NCI-H1105 treated with DMSO at 0.1 percent for 48 hours (cell line): ENCODE results near the gene FRY.

ENCODE experiments used
- DNase-seq: peaks from one replicate; lab custom pipeline; 2025; lab: John Stamatoyannopoulos, UW

The FRY gene

DNA sequence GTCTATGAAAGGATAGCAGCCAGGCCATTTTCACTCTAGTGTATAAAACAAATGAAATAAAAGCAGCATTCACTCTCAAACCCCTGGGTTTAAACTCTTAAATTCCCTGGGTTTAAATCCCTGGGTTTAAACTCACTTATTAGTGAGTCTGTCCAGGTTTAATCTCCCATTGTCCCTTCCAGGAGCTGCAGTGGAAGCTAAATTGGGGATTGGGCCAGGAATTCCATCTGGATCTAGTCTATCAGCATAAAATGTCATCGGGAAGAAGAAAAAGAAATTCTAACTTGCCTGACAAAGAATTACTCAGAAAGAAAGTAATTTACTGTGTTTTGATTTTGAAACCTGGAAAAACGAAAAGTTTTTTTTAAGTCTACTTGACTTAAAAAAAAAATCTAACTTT lies 54.8 kb downstream of the FRY start:
- no peak for DNase-seq

DNA sequence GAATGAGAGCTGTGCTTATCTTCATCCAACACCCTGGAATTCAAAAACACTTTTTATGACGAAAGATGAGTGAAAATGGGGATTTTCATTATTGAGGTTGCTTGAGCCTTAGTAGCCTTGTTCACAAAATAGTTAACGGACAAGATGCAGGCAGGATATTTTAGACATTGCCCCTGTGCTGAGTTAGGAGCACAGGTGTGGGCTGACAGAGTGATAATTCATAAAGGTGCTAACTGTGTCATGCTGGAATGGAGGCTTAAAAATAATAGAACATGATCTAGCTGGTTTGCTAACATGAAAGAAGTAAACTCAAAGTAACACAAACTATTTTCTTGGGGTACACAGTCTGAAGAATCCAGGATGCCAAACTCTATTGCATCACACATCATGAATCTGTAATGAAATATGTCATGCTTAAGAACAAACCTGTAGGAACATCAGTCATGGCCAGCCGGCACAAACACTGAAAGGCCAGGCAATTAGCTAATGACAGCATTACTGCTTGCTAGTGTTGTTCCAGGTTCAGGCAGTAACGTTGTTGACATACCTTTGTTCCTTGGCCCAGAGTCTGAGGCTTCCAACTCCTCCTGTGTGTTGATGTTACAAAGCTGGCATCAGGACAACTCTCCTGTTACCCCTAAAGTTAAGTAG lies 55.3 kb downstream of the FRY start:
- no peak for DNase-seq

DNA sequence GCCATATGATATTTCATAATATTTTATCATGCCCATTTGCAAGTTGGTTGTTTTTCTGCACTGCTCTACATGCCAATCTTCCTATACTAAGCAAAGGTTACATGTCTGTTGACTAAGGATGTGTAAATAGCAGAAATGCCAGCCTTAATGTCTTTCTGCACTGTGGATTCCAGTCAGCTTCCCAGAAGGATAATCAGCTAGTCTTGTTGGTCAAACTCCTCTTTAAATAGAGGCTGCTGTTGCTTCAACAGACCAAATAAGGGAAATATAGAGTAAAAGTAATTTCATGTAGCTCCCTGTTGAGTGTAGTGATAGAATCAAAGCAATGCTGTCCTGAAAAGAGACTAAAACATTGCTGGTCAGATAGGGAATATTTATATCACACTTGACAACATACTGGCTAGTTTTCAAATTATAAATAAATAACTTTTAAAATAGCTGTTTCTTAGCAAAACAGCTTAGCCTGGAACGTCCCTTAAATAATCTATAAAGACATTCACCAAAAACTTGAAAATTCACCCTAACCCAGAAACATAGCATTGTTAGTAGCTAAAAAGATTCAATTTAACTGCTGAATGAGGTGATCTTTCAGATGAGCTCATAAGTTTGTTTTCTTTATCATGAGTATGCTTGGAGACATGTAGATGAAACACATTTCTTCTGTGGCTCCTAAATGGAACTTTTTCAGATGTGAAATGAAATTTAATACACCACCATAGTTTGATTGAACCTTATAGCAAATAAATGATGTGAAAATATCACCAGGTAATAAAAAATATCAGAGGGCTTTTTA lies 56.6 kb downstream of the FRY start:
- no peak for DNase-seq

DNA sequence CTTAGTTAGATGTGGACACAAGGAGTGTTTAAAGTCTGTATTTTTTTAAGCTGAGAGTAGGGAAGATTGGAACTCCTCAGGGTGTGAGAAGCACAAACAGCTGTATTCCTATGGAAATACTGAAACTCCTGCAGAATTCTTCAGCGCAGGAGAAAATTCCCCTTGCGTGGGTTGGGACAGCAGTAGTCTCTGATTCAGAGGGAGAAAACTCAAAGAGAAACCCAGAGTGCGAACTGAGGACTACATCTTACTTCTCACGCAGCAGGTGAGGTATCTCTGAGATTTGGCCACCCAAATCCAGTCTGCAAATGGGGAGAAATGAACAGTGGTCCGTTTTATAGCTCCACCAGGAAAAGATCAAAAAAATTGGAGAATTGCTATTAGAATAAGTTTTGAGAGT lies 60.9 kb downstream of the FRY start:
- no peak for DNase-seq

DNA sequence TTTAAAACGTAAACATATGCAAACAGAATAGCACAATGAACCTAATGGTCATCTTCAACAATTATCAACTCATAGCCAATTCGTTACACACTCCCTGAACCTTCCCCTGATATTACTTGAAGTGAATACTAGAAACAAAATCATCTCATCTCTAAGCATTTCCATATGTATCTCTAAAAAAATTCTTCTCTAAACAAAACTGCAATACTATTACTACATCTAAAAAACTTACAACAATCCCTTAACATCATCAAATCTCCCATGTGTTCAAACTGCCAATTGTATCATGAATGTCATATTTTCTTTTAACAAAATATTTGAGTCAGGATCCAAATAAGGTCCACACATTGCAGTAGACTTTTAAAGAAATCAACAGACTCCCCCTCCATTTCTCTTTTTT lies 61.4 kb downstream of the FRY start:
- DNase-seq, result no peak

DNA sequence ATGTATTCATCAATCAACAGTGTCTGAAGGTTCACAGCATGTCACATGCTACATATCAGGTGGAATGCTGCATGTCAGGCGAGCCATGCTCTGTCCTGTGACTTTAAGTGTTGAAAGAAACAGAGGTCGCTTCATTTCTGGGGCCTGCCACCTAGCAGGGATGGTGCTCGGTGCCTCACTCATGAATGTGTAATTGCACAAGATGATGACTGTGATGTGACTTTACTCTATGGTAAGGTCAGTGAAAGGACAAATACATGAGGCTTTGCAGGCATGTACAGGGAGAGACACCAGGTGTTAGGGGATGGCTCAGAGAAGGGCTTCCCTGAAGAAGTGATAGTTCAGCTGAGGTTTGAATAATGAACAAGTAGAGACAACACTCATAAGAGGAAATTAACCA lies 66.7 kb downstream of the FRY start:
- no peak for DNase-seq

DNA sequence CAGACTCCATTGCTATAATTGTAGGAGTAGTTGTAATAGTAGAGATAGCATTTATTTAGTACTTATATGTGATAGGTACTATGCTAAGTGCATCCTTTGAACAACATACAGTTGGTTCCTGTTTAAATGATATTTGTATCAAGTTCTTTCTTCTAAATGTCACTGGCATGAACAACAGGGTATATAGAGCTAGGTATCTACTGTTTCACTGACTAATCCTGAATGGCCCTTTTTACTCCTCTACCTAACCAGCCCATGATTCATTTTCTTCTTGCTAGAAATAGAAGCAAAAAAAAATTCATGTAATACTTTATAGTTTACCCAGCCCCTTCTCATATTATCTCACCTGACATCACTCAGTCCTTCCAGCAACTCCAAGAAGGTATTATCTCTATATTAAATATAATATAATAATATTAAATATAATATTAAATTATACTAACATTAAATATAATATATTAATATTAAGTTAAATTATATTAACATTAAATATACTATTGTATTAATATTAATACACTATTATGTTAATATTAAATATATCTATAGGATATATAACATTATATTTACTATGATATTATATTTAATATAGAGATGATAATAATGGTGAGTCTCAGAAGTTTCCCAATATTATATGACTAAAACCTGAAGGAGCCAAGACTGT lies 74.2 kb downstream of the FRY start:
- no peak for DNase-seq

DNA sequence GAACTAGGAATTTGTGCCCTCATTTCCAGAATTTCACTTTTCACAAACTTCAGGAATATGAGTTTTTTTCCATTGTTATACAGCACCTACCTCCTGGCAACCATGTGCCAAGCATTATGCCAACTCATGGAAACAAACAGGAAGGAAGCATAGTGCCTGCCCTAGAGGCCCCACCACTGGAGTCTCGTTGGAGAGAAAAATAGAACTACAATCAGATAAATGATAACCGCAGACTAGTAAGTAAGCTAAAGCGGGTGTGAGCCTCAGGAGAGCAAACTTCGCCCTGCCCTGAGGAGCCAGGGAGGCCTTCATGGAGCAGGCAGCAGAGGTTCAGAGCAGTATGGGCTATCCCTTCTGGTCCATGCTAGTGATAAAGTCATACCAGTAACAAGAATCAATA lies 75.9 kb downstream of the FRY start:
- DNase-seq, result no peak

DNA sequence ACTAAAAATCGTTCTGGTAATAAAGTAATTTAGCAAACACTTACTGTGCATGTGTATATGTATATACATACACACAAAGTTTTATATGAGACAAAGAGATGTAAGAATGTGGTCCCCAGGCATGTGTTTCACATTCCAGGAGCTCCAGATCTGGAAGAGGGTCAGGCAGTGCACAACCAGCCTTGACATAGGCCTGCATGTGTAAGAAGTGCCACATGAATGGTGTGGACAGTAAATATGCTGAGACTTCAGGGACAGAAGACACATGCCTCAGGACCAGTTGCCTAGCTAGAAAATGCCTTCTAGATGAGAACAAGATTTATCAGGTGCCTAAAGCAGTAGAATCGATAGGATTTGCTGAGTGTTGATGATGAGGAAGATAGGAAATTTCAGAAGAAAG lies 76.4 kb downstream of the FRY start:
- DNase-seq, result no peak

DNA sequence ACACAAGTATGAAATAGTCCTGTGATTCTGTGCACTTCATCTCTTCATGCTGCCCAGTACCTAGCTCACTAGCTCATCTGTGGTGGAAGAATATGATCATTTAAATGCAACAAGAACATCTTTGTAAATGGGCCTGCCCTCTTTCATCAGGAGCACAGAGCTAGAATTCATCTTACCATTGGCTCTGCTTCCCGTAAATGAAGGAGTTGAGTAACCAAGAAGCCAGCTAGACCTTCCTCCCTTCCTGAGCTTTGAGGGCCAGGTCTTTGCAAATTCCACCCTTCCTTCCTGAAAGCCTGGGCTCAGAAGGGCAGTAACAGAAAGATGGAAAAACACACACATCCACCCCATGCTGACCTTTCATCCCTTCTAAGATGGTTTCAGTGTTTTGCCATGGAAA lies 82.0 kb downstream of the FRY start:
- no peak for DNase-seq

DNA sequence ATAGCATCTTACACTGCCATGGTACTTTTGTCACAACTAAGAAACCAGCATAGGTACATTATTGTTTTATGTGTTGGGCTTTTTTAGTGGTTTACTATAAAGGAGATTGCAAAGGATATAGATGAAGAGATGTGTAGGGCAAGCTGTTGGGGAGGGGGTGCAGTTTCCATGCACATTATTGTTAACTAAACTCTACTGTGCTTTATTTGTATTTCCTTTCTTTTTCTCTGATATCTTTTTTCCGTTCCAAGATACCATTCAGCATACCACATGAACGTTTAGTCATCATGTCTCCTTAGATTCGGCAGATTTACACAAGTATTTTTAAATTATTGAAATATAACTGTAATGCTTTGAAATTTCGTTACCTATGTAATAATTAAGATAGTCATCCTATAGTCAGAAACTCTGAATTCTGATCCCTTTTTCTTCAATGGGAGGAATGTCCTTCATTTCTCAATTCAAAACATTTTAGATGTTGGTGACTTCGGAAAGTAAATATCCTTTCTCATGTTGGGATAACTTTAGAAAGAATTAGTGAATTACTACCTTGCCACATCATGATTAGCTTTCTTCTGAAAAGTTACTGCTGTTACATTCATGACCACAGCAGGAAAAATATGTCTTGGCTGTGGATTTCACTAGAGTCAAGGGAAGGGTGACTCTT lies 82.8 kb downstream of the FRY start:
- DNase-seq, result no peak

DNA sequence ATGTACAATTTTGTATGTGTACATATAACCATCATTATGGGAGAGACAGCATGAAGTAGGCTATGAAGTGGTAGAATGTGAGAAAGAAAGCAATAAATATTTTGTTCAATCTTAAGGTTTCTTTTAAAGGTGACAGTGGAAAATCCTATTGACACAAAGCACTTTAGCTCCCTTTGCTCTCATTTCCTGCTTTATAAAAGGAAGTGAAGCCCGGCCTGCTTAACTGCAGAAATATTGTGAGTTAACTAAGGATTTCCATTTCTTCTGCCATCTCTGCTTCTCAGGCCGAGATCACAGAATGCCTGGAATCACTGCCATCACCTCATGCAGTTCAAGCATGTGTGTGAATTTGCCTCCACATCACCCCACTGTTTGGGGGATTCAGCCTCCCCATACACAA lies 83.5 kb downstream of the FRY start:
- DNase-seq, result no peak

DNA sequence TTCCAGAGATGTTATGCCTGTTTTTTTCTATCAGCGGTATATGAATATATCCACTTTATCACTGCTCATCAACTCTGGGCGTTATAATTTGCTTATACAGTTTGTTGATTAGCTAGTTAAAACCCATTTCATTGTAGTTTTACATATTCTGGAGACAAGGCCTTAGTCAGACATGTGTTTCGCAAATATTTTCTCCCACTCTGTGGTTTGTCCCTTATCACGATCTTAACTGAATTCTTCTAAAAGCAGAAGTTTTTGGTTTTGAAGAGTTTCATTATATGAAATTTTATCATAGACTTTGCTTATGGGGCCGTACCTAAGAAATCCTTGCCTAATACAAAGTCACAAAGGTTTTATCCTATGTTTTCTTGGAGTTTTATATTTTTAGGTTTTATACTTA lies 84.6 kb downstream of the FRY start:
- no peak for DNase-seq

DNA sequence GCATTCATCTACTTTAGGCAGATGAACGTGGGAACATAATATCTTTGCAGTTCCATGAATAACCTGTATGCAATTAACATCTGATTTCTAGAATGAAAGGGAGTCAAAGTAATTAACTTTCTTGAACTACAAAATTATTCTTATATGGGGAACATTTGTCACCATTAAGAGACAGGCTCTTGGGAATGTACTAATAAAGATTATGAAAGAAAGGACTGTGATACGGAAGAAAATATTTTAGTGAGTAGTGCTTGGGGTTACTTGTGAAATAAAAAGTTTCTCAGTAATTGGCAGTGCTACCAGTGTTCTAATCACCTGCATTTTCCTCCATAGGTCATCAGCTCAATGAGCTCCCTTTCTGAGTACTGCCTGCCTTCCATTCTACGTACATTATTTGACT lies 85.4 kb downstream of the FRY start:
- no peak for DNase-seq

DNA sequence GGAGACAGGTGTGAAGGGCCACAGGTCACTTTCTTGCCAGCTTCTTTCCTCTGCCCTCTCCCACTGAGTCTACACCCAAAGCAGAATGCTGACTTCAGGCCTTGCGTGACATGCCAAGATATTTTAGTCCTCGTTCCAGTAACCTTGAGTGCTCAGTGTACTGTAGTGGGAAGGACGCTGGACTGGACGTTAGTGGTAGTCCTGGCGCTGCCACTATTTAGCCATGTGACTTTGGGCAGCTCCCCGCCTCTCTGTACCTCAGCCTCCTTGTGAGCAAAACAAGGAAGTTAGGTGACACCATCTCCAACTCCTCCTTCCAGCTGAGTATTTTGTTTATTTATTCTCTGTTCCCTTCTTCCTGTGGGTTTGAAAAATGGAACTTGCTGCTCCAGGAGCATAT lies 86.1 kb downstream of the FRY start:
- DNase-seq, result no peak

DNA sequence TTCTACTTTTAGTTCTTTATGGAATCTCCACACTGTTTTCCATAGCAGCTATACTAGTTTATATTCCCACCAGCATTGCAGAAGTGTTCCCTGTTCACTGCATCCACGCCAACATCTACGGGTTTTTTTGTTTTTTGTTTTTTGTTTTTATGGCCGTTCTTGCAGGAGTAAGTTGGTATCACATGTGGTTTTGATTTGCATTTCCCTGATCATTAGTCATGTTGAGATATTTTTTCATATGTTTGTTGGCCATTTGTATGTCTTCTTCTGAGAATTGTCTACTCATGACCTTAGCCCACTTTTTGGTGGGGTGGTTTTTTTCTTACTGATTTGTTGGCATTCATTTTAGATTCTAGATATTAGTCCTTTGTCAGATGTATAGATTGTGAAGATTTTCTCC lies 89.7 kb downstream of the FRY start:
- DNase-seq, result no peak

DNA sequence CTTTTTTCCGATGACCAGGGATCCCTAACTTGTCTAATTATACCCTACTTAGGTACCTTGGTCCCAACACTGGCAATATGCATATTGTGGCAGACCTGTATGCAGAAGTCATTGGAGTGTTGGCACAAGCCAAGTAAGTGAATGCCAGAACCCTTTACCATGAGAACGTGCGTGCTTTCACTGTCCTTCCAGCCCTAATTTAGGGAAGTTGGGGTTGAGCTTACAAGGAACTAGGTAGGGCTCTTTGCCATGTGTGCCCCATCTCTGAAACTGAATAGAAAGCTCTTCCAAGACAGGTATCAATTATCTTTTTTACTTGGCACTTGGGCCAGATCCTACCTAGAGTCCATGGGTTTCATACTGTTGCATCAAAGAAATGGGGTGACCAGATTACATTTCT lies 93.2 kb downstream of the FRY start:
- DNase-seq, result no peak

DNA sequence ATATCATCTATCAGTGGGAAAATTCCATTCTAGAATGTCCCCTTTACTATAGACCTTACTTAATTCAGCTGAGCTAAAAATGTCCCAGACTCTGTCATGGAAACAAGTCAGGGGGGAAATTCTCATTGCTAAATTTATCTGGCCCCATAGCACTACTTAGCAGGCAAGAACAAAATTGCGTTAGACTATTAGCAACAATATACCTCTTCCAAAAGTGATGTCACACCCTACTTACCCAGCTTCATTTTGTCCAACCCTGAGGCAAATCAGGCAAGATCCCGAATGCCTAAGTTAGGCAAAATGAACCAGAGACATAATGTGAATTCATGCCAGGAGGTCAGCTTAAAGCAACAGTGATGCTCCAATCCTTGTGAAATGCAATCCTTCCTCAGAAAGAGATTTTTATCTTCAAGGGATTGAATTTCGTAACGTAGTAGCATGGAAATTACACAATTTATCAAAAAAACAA lies 93.7 kb downstream of the FRY start:
- DNase-seq, result no peak

DNA sequence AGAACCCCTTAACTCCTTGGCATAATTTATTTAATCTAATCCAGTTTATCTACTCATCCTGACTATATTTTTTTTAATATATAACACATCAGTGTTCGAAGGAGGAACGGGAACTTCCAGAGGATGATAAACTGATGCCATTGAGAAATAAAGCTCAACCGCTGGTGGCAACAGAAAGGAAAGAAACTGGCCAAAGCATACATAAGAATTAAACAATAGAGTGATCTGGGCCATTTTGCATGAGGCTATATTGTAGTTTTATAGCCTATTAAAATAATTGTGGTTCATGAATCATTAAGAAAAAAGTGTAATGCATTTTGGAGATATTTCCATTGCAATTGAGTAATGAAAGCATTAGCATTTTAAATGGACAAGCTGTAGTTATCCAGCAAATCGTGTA lies 94.2 kb downstream of the FRY start:
- no peak for DNase-seq

DNA sequence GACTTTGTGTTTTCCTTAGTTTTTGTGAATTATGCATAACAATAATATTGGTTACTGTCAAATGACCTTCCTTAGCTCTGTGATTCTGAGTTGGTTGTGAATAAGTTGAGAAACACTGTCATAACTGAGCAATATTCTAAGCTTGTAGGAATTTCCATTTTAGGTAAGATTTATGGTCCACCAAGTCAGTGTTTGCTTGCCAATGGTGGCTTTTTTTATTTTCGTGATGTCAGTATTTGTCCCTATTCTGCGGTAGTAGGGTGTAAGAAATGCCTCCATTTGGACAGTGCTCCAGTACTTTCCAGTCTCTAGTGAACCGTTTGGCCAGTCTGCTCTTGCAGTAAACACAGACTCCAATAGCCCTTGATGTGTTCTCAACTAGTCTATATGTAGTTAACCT lies 94.7 kb downstream of the FRY start:
- DNase-seq, result no peak

DNA sequence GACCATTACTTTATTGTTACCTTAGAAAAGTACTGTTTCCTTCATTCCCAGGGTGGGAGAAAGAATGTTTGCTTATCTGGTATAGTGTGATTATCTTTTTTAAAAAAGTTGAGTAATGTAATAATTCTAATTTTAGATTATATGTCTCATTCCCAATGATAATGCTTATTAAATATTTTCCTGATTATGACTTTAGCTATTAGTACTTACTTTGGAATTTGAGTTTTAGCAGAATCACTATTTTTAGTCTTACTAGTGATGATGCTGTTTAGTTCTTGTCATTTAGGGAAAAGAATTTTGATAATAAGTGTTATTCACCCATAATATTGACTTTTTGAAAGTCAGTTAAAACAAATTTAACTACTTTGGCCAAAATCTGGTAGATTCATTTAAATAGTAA lies 95.2 kb downstream of the FRY start:
- no peak for DNase-seq

DNA sequence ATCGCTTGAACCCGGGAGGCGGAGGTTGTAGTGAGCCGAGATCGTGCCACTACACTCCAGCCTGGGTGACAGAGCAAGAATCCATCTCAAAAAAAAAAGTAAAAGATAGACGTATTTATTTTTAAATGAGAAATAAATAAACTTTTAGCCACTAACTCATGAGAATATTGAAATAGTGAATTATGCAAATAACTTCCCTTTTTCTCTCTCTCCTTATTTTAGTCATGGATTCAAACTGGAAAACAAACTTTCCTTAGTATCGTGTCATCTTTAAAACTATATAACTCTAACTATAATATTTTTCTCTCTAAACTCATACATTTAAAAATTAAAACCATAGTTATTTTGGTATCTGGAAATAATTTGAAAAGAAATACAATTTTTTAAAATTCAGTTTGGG lies 96.1 kb downstream of the FRY start:
- no peak for DNase-seq
